Gastrocnemius medialis (tissue), 4 donors: Measurements from ENCODE around the gene CKAP5.
"Not testable (repeated sequence)": the region's sequence is repeated elsewhere in the genome, so short reads cannot be mapped to it uniquely, and the experiment has no call there.

Experiments used
- POLR2A ChIP-seq, 2 donors: fragments of 450-650 bp; IDR thresholded peaks; one replicate each; pipeline ENCODE4 v1.6.1; 2017; ENCODE audit warnings: antibody characterized with exemption in 2 of 2, mild to moderate bottlenecking in 2 of 2, moderate library complexity in 2 of 2
- TF ChIP-seq, protein P1 (sequence below), 5 experiments: fragments of 450-650 bp in 3 of 5; fragments of 200-600 bp in 2 of 5; sonication (generic) in 2 of 5; IDR thresholded peaks in 4 of 5; conservative IDR thresholded peaks in 1 of 5; 1 replicate in 4 of 5; 2 replicates in 1 of 5; pipeline ENCODE4 v1.5.1; 2016 to 2019; ENCODE audit warnings: antibody characterized with exemption in 5 of 5, mild to moderate bottlenecking in 3 of 5, moderate library complexity in 3 of 5

DNA sequence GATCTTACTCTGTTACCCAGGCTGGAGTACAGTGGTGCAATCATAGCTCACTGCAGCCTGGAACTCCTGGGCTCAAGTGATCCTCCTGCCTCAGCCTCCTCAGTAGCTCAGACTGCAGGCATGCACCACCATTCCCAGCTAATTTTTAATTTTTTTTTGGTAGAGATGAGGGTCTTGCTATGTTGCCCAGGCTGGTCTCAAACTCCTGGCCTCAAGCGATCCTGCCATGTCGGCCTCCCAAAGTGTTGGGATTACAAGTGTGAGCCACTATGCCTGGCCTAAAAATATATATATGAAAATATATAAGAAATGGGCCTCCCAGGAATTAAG lies 128.3 kb downstream of the CKAP5 start:
- TF ChIP-seq, protein P1, sequence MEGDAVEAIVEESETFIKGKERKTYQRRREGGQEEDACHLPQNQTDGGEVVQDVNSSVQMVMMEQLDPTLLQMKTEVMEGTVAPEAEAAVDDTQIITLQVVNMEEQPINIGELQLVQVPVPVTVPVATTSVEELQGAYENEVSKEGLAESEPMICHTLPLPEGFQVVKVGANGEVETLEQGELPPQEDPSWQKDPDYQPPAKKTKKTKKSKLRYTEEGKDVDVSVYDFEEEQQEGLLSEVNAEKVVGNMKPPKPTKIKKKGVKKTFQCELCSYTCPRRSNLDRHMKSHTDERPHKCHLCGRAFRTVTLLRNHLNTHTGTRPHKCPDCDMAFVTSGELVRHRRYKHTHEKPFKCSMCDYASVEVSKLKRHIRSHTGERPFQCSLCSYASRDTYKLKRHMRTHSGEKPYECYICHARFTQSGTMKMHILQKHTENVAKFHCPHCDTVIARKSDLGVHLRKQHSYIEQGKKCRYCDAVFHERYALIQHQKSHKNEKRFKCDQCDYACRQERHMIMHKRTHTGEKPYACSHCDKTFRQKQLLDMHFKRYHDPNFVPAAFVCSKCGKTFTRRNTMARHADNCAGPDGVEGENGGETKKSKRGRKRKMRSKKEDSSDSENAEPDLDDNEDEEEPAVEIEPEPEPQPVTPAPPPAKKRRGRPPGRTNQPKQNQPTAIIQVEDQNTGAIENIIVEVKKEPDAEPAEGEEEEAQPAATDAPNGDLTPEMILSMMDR (IDR thresholded peaks at IDR 0.05 in 4 of 5, conservative IDR thresholded peaks at IDR 0.05 in 1 of 5) = not testable (repeated sequence)
- TF ChIP-seq POLR2A (IDR thresholded peaks at IDR 0.05) = not testable (repeated sequence)
